CD4-positive, alpha-beta T cell treated with Interleukin-17A for 4 hours (primary cell): ENCODE data around the gene MKNK2.
"Not testable (repeated sequence)": the region's sequence is repeated elsewhere in the genome, so short reads cannot be mapped to it uniquely, and the experiment has no call there.

ENCODE experiments used
- DNase-seq: peaks from one replicate; pipeline ENCODE4 v3.0.0-alpha.2; 2020; ENCODE audit warnings: mixed read lengths

MKNK2 gene

GRCh38 chr19:1990230-1991017 is 60.6 kb downstream of the MKNK2 start:
- DNase-seq, result no peak

DNA sequence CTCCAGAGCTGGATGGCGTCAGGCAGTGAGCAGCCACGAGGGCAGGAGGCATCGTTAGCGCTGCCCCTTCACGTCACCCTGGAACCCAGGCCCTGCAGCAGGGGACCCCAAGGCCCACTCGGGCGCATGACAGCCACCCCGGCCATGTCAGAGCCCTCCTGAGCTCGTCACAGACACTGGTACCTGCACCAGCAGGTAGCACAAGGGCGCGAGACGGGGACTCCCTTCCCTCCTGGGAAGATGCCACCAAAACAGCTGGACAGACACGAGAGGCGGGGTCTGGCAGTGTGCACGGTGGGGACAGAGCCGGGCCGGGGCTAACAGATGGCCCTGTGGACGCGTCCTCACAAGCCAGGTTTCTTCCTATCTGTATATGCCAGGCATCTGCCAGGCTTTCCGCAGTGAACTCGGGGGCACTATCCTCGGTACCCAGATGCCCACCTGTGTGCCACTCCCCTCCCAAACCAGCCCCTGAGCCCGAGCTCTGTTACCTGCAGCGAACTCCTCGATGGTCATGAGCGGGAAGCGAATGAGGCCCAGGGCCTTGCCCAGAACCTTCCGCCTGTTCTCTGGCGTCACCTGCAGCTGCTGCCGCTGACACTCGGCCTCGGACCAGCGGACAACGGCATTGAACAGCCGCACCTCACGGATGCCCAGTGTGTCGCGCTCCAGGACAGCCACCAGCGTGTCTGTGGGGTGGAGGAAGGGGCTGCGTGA is 61.4 kb downstream of the MKNK2 start:
- DNase-seq, result no peak

DNA sequence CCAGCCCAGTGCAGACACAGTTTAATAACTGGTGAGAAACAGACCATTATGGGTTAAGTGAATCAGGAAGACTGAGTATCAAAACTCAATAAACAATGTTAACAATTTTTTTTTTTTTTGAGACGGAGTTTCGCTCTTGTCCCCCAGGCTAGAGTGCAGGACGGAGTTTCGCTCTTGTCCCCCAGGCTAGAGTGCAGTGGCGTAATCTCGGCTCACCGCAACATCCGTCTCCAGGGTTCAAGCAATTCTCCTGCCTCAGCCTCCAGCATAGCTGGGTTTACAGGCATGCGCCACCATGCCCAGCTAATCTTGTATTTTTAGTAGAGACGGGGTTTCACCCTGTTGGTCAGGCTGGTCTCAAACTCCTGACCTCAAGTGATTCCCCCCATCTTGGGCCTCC is 62.6 kb downstream of the MKNK2 start:
- DNase-seq, result not testable (repeated sequence)
